RPMI8226 (cell line): ENCODE data around the gene GIMAP6.
"Not testable (repeated sequence)": the region's sequence is repeated elsewhere in the genome, so short reads cannot be mapped to it uniquely, and the experiment has no call there.

Source experiments
- DNase-seq: peaks from one replicate; pipeline ENCODE4 v3.0.0-alpha.2; 2015

GIMAP6 gene

DNA sequence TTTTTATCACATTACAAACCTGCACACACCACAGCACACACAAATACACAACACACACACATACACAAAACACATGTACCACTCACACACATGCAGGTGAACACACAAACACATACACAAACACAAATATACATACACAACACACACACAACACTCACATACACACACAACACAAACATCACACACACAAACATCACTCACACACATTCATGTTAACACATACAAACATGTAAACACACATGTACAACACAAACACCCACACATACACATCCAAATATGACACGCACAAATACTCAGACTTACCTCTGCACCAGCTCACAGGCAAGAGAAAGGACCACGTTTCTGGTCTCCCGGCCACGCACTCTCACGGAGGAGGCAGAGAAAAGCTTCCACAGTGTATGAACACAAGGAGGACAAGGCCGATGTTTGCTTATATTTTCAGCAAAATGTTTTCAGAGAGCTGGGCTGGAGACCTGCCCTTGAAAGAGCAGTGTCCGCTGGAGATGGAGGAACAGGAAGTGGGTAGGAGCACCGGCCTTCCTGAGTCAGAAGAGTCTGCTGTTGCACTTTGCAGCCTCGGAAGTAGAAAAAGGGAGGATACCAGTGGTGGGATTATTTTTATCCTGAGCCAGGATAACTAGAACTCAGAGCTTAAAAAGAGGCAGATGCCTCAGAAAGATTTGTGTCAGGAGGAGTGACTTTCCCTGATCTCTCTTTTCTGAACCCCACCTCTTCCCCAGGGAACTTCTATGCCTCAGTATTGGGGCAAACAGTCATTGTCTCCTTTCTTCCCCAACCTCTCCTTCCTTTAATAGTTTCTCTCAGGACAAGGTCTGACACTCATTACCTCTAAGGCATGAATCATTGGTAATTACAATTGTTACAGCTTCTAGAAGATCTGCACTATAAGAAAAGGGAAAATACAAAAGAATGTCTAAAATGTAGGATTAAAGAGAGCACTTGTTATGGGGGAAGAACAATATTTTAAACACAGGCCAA lies at the start of gene GIMAP6:
Gene GIMAP6, minus strand, starts transcription at position 520 of the 999 bp plus-strand sequence. CDS start 2,243 bp downstream, outside the sequence.
- DNase-seq, result peak; percentile 43

DNA sequence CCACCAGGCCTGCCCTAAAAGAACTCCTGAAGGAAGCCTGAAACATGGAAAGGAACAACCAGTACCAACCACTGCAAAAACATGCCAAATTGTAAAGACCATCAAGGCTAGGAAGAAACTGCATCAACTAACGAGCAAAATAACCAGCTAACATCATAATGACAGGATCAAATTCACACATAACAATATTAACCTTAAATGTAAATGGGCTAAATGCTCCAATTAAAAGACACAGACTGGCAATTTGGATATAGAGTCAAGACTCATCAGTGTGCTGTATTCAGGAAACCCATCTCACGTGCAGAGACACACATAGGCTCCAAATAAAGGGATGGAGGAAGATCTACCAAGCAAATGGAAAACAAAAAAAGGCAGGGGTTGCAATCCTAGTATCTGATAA lies 48.2 kb upstream of the GIMAP6 start:
- DNase-seq, result not testable (repeated sequence)

DNA sequence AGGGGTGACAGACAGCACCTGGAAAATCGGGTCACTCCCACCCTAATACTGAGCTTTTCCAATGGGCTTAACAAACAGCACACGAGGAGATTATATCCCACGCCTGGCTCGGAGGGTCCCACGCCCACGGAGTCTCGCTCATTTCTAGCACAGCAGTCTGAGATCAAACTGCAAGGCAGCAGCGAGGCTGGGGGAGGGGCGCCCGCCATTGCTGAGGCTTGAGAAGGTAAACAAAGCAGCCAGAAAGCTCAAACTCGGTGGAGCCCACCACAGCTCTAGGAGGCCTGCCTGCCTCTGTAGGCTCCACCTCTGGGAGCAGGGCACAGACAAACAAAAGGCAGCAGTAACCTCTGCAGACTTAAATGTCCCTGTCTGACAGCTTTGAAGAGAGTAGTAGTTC lies 46.4 kb upstream of the GIMAP6 start:
- not testable (repeated sequence) for DNase-seq

DNA sequence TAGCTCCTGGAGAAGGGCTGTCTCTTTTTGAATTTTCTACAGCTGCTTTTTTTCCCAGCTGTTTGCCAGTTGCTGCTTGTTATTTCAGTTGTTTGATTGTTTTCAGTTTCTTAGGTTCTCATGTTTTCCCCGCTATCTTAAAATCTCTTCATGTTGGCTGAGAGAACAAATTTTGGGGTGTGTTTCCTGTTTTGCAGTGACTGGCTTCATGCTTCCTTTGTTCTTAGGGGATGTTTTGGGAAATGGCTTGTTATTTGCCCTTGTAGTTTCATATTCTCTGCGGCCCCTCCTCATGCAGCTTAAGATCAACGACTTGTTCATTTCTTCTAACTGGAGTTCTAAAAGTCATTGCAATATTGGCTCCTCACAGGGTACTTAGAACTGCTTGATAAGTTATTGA lies 44.7 kb upstream of the GIMAP6 start:
- DNase-seq, result not testable (repeated sequence)

DNA sequence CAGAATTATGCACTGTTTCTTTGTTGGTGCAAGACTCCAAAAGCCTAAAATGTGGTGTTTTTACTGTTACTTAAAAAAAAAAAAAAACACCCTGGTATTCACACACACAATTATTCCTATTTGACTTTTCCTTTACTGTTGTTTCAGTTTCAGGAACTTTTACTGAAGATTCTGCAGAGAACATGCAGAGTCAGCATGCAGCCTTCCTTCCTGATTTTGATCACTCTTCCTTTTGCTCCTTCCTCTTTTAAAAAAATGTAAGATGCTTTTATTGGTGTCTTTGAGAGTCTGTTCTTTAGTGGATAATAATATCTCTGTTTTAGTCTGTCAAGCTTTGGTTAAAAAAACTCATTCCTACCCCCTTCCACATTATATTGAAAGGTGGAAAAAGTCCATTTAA lies 44.1 kb upstream of the GIMAP6 start:
- DNase-seq, result peak; percentile 23

DNA sequence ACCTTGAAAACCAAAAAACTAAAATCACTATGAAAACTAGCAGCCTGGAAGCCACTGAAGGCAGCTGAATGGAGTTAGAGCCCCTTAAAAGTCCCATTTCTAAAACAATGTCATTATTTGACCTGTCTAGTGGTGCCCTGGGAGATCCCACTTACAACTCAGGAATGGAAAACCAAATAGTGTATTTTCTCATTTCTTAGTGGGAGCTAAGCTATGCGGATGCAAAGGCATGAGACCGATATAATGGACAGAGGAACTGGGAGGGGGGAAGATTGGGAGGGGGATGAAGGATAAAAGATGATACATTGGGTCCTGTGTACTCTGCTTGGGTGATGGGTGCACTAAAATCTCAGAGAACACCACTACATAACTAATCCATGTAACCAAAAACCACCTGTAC lies 43.5 kb upstream of the GIMAP6 start:
- no peak for DNase-seq

DNA sequence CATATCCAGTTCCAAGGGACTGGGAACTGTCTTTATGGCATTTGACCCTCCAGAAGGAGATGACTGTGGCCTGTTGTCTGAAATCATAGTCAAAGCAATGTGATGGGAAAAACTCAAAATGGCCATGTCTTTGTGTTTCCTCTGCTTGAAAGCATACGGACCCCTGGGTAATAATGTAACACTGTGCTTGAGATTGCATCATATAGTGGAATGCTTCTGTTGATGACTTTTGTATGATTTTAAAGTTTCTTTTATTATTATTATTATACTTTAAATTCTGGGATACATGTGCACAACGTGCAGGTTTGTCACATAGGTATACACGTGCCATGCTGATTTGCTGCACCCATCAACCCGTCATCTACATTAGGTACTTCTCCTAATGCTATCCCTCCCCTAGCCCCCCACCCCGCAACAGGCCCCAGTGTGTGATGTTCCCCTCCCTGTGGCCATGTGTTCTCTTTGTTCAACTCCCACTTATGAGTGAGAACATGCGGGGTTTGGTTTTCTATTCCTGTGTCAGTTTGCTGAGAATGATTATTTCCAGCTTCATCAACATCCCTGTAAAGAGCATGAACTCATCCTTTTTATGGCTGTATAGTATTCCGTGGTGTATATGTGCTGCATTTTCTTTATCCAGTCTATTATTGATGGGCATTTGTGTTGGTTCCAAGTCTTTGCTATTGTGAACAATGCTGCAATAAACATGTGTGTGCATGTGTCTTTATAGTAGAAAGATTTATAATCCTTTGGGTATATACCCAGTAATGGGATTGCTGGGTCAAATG lies 39.8 kb upstream of the GIMAP6 start:
- not testable (repeated sequence) for DNase-seq

DNA sequence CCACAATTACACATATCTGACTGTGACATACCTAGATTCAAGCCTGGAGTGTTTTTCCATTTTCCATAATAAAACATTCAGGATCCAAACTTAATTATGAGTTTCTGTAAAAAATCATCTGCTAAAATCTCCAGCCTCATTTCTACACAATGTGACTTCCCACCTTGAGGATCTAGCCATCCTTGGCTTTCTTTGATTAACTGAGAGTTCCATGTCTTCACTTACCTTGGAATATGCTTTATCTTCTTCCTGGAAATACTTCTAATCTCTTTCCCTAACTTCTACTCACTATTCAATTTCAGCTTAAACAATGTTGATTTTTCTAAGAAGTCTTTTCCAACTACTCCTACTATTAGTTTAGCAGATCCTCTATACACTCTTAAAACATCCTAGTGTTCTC lies 36.8 kb upstream of the GIMAP6 start:
- DNase-seq, result no peak

DNA sequence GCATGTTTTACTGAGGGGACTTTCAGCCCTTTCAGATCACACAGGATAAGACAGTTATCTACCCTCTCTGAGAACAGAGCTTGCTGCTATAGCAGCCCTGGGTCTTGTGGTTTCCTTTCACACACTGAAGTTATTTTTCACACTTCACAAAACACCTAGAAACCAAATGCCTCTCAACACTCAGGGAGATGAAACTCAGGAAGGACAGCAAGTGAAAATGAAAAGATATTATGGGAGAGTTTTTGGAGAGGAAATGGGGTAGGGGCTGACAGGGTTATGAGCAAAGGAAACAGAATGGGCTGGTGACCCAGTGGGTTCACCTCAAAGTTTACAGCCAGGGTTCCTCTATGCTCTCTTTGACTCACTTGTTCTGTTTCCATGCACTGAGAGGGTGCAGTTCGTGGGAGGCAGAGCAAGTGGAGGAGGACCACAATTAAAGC lies 36.3 kb upstream of the GIMAP6 start:
- no peak for DNase-seq

DNA sequence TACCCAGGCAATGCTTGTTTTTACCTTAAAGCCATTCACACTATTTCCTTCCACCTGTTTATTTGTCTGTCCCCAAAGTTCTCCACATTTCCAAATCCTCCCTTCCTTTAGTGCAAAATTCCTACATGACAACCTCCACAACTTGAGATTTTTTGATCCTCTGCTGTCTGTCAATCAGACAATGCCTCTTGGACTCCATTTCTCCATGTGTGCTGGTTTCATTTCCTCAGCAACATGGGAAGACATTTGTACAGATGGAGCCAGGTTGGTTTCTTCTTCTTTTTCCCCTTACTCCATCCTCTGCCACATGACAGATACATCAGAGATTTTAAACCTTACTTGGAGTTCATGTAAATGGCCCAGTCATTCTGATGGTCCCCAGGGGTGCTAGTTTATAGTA lies 34.2 kb upstream of the GIMAP6 start:
- DNase-seq, result no peak

DNA sequence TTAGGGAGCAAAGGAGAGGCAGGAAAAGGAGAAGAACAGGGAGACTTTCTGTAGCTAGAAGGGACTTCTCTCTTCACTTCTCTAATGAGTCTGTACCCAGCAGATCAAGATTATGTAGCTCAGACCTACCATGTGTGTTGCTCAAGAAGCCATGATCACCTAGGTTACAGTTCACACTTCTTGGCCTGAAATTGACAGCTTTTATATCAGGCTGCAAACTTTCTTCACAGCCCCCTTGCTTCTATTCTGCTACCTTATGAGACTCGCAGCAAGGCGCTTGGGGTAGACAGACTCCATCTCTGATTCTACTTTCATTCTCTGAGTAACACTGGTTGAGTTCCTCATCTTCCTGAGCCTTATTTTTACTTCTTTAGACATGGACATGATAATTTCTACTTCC lies 33.7 kb upstream of the GIMAP6 start:
- DNase-seq, result no peak

DNA sequence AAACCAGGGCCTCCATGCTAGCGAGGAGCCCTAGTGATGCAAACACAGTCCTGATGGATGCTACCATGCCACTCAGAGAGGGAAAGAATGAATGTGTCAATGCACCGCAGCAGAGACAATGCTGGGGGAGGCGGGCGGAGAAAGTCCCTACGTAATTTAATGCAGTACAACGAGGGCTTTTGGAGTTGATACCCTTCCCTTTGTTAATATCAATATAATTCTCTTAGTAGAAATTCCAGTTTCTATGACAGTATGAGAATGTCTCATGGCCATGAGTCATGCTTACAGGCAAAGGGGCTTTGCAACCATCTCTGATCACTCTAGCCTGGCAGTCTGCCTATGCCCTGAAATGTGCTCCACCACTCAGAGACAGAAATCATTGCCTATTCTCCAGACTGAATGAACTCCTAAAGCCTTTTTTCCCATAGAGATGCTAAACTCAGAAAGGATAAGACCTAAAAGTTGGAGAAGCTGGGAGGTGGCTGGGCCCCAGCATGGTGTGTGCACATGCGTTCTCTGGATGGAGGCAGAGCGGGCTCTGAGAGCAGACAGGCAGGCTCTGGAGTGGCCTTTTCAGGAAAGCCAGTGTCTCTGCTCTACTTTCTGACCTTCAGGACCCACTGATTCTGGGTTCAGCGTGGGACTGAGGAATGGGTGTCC lies 33.0 kb upstream of the GIMAP6 start:
- no peak for DNase-seq

DNA sequence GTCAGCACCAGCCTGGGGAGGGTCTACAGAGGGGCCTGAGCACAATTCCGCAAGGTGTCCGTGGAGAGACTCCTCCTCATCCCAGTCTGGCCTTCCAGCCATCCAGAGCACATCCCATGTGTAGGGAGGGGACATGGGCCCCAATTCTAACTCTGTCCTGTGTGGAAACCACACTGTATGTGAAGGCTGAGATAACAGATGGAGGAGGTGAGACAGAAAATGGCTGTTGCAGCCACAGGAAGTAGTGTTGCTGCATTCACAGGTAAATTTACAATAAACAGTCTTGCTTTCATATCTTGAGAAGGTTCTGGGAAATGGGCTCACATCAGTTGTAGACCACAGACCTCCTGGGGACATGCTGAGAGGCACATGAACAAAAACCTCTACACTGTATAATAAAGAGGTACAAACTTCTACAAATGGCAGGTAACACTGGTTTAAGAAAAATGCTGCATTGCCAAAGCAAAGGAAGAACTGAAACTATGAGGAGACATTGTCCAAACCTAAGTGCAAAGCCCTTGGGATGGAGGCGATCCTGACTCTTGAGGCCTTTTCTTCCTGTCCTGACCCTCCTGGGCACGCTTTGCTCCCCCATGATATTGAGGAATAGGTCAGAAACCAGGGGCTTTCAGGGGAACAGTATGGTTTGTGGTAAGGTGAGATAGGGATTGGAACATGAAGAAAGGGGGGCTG lies 31.8 kb upstream of the GIMAP6 start:
- DNase-seq, result peak; percentile 13

DNA sequence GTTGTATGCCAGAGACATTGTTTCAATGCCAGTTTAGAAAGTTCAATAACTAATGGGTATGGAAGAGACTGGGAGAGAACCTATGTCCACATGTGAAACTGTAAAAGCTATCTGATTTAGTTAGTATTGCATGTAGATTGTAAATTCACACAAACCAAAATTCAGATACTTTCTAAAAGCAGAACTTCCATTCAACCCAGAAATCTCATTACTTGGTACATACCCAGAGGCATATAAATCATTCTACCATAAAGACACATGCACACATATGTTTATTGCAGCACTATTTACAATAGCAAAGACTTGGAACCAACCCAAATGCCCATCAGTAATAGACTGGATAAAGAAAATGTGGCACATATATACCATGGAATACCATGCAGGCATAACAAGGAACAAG lies 30.6 kb upstream of the GIMAP6 start:
- DNase-seq, result not testable (repeated sequence)

DNA sequence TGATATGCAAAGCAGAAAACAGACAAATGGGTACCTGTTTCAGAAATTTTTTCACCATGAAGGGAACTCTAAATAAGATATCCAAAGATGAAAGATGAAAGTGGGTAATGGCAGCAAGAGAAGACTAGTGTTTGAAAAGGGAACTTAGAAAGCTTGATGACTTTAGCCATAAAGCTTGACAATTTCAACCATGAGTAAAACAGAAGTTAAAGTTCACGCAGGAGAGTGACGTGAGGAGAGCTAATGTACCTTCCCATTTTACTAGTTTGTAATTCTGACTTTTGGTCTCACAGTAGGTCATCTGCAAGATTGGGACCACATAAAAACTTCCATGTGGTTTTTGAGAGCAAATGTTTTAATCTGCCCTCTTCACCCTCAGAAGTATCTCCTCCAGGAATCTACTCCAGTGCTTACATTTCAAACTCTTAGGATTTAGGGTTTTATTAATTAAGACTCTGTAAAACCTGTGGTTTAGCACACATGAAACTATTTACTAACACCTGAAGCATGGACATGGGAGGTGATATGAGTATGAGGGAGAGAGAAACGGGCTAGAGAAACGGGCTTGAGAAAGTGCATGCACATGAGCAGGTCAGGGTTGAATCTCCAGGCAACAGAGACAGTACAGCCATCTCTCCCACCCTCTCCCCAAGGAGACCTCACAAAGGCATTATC lies 28.9 kb upstream of the GIMAP6 start:
- DNase-seq, result no peak

DNA sequence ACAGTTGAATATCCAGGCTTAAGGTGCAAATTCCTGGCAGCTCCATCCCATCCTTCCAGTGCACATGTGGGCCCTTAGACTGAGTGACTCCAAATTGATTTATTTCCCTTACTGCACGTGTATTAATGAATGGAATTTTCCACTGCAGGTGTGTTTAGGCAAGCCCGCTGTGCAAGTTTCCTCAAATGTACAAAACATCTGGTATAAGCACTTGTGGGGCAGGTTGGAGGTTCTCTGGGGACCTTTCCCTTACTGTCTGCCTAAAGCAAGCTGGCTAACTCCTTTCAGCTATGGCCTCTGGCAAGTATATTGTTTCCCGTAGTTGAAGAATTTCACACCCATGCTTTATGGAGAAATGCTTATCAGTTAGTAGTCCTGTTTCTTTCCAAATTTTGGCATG lies 25.3 kb upstream of the GIMAP6 start:
- no peak for DNase-seq

DNA sequence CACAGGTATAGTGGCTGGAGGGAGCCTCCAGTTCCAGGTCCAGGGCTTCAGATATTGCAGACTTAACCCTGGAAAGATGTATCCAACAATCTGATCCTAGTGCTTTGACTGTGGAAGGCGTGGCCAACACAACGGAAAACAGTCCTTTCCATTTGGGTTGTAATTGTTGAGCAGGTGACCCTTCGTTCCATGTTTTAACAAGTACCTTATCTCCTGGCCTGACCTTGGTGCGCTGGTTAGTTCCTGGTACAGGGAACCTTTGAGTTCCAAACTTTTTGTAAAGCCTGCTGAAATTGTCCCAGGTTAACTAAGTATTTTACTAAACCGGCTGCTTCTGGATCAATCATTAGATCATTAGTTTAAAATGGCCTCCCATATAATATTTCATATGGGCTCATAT lies 23.9 kb upstream of the GIMAP6 start:
- DNase-seq, result no peak

DNA sequence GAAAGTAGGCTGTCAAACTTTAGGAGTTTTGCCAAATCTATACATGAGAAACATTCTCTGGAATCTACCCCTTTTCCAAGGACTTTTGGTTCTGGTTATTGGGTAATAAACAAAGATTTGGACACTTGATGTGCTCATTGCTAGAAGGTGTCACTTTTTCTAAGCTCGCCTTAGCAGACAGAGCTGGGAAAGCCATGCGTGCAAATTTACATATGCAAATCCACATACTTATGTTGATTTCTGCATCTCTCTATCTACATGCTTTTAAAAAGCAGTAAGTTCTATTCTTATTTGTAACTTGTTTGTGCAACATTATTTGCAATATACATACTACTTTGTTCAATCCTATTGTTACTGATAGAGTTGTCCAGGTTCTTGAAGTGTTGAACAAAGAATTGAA lies 22.5 kb upstream of the GIMAP6 start:
- DNase-seq, result no peak

DNA sequence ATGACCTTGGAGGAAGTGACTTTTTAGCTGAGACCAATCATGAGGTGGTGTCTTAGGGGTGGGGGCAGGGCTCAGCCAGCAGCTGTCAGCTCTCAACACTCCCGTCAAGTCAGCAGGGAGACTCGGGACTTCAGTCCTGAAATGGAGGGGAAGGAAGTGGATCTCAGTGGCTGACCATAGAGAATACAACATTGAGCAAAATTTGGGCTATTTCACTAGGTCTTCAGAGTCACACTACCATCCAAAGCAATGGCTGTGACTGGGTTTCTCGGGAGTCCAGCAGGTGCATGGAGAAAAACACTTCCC lies 16.8 kb upstream of the GIMAP6 start:
- no peak for DNase-seq

DNA sequence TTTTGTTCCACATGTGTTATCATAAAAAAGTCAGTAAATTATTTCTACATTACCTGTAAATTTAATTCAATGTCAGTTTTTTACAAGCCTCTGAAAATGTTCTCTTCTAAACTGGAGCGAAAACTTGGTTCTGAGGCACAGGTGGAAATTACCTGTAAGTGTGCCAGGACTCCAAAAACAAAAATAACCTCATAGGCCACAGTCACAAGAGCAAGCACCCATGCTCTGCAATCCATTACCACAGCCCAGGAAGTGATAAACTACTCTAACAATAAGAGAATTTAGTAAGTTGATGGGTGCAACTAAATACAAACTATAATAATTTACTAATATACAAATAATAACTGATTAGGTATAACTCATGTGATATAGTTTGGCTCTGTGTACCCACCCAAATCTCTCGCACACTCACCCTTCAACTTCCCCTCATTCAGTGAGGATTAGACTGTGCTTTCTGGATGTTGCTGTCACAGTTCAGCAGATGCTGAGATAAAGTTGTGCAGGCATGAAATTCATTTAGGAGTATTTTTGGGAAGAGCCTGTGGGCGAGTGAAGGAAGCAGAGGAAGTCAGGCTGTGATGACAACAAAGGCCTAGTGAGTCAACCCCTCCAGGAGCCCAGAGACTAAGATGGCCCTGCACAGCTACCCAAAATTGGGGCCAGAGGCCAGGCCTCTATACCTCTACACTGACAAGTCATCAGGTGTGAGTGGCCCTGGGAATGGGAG lies 16.3 kb upstream of the GIMAP6 start:
- no peak for DNase-seq

DNA sequence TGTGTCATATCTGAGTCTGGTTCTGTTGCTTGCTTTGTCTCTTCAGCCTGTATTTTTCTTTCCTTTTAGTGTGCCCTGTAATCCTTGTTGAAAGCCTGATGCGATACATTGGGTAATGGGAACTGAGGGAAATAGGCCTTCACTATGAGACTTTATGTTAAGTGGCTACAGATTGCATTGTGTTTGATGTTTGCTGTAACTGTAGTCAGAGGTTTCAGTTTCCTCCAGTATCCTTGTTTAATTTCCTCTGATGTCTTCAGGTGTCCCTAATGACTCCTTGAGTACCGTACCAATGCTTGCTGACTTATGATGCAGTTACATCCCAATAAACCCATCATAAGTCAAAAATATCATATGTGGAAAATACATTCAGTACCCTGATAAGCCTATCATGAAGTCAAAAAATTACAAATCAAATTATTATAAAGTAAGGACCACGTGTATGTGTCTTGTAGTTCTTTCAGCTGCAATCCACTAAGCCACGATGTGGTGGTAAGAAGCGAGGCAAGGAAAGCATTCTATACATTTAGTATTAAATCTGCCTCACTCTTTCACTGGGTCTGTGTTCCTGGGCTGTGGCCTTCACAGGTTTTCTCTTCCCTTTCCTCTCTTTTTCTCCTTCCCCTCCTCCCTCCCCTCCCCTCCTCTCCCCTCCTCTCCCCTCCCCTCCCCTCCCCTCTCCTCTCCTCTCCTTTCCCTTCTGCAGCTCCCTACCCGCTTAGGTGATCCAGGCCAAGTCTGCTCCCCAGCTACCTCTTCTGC lies 13.3 kb upstream of the GIMAP6 start:
- DNase-seq, result no peak
